Right lobe of liver (tissue), 6 donors: ENCODE data around the gene ZSCAN2. TPM values are rescaled to one million over a fixed set of nuclear protein-coding genes. Genes with fewer than 3 reads are reported as not detected.

ENCODE experiments used
- ATAC-seq, 4 donors: fragments of 200-7000 bp; cut with Tn5 transposase; one replicate each; pipeline ENCODE4 v1.9.1; 2020; ENCODE audit warnings: mild to moderate bottlenecking in 4 of 4, moderate library complexity in 4 of 4
- DNase-seq, 3 donors: peaks; one replicate each; pipeline ENCODE4 v3.0.0-alpha.2; 2020
- H3K27ac ChIP-seq, 3 donors: fragments of 200-600 bp; one replicate each; pipeline ENCODE4 v1.8.0; 2022
- H3K27me3 ChIP-seq, 2 donors: fragments of 200-600 bp; one replicate each; pipeline ENCODE4 v1.8.0; 2022
- H3K36me3 ChIP-seq, 4 donors: fragments of 200-600 bp; sonication (generic) in 1 of 4; one replicate each; pipeline versions ENCODE4 v1.5.1 to v1.8.0; 2017 to 2022; ENCODE audit warnings: control low read depth in 1 of 4
- H3K4me1 ChIP-seq, 4 donors: fragments of 200-600 bp; sonication (generic) in 1 of 4; one replicate each; pipeline versions ENCODE4 v1.5.1 to v1.8.0; 2017 to 2022; ENCODE audit warnings: control low read depth in 1 of 4
- H3K4me3 ChIP-seq, 3 donors: fragments of 200-600 bp; one replicate each; pipeline ENCODE4 v1.8.0; 2022
- H3K9me3 ChIP-seq, 4 donors: fragments of 200-600 bp; sonication (generic) in 1 of 4; one replicate each; pipeline versions ENCODE4 v1.5.1 to v1.8.0; 2017 to 2022; ENCODE audit warnings: control low read depth in 1 of 4
- POLR2A ChIP-seq: fragments of 450-650 bp; IDR thresholded peaks from one replicate; pipeline ENCODE4 v1.6.1; 2017; ENCODE audit warnings: antibody characterized with exemption, mild to moderate bottlenecking
- WGBS: methylation state at CpG from one replicate; pipeline ENCODE4 v1.1.6; 2018; ENCODE audit warnings: low coverage, low lambda C conversion rate; ENCODE audit not compliant: insufficient coverage; ENCODE audit errors: missing lambda C conversion rate; 5-methylcytosine and 5-hydroxymethylcytosine counted together
- intact Hi-C, 2 donors: fragments of 100-400 bp; cut with DNase I; formaldehyde crosslinking; loops; one replicate each; pipeline versions ENCODE4 v1.11.2 to v1.14.1; 2022
- total RNA-seq, 6 experiments: library from RNA; depleted of rRNA in 2 of 6; stranded (reverse); fragments of >200 nt in 2 of 6; fragmentation: NEBNext Ultra II Directional in 3 of 6; extraction: Animal tissue kit (Norgen Biotek cat#: 25700) in 3 of 6; gene quantifications; one replicate each; pipeline versions ENCODE4 v1.1.0 to v1.2.4, GENCODE V29; 2016 to 2023
- TF ChIP-seq, protein P1 (sequence below), 4 donors: fragments of 200-600 bp in 3 of 4; fragments of 450-650 bp in 1 of 4; IDR thresholded peaks; one replicate each; pipeline versions ENCODE4 v1.5.1 to v1.8.0; 2016 to 2022; ENCODE audit warnings: antibody characterized with exemption in 4 of 4, mild to moderate bottlenecking in 2 of 4
- donor health status: DM: no; HTN: yes; CAD: no.
- donor health status: DM: no; HTN: no; CAD: no.
- donor health status: DM: no; HTN: no; CAD: no.
- donor health status: DM: no; HTN: yes; CAD: no.
- donor health status: DM: no; HTN: yes; CAD: no.

Gene ZSCAN2
- total RNA-seq, 6 experiments from 2014 or later = 4.5 to 8.7 (median 6.8) TPM

DNA sequence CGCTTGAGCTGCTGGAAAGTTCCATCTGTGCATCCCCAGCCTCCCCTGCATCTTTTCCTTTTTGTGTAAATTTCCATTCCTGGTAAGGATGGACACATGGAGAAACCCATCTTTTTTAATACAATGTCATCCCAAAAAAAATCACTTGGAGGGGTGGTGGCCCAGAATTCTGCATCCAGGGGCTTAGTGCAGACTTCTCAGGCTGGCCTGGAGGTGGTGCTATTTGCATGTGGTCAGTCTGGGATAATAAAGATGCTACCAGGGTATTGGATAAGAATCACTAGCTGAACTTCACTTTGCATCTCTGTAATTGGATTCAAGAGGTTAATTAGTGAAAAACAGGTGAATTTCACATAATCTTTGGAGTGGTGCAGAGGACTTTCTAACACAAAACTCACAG is 1.8 kb upstream of the ZSCAN2 start:
- Histone ChIP-seq H3K36me3 (peaks cover 0 to 3% (median 0%) of the 10 kb centered on the region in 4 donors), H3K4me1 (peaks cover 0 to 14% (median 3%) of the 10 kb centered on the region in 4 donors), H3K4me3 (no peak overlapping the region), H3K9me3 (no peaks in the 10 kb centered on the region), H3K27ac (peak overlapping the region in 1 of 3 donors; percentile 14), H3K27me3 (no peaks in the 10 kb centered on the region)
- TF ChIP-seq, protein P1, sequence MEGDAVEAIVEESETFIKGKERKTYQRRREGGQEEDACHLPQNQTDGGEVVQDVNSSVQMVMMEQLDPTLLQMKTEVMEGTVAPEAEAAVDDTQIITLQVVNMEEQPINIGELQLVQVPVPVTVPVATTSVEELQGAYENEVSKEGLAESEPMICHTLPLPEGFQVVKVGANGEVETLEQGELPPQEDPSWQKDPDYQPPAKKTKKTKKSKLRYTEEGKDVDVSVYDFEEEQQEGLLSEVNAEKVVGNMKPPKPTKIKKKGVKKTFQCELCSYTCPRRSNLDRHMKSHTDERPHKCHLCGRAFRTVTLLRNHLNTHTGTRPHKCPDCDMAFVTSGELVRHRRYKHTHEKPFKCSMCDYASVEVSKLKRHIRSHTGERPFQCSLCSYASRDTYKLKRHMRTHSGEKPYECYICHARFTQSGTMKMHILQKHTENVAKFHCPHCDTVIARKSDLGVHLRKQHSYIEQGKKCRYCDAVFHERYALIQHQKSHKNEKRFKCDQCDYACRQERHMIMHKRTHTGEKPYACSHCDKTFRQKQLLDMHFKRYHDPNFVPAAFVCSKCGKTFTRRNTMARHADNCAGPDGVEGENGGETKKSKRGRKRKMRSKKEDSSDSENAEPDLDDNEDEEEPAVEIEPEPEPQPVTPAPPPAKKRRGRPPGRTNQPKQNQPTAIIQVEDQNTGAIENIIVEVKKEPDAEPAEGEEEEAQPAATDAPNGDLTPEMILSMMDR (IDR thresholded peaks at IDR 0.05) = peak; percentile 77 to 84 (median 81)
- TF ChIP-seq POLR2A = no peak
- 0% methylated on average over 1 of the region's 1 CpG for WGBS
- intact Hi-C loops = loop anchor here (5.0 to 10.0 kb wide), 3 partner anchors 43 to 336 kb away; no protein-coding TSS in a partner anchor
- peak in 2 of 3 donors; percentile 45 to 68 for DNase-seq
- ATAC-seq = peak; percentile 34 to 56 (median 46)

DNA sequence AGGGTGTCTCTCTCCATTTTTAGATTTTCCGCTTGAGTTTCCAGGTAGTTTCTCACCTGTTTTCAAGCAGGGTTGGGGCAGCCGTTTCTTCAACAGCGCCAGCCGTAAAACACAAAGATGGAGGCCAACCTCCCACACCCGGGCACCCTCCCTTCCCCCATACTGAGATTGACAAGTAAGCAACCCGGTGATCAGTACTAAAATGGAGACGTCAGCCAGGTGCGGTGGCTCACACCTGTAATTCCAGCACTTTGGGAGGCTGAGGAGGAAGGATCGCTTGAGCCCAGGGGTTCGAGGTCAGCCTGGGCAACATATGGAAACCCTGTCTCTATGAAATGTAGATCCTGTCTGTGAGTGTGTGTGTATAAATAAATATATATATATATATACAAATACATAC is 903 bp upstream of the ZSCAN2 start:
- no peak for ATAC-seq
- TF ChIP-seq, protein P1 (IDR thresholded peaks at IDR 0.05) = no peak
- TF ChIP-seq POLR2A = no peak
- peaks cover 0 to 3% (median 0%) of the 10 kb centered on the region in 4 donors for H3K36me3 ChIP-seq
- WGBS = 49% methylated on average over 9 of the region's 10 CpGs
- H3K4me1 ChIP-seq = peaks cover 0 to 15% (median 3%) of the 10 kb centered on the region in 4 donors
- H3K27ac ChIP-seq = no peak overlapping the region
- intact Hi-C loops = loop anchor here (5.0 to 10.0 kb wide), 4 partner anchors 42 to 335 kb away; no protein-coding TSS in a partner anchor
- DNase-seq = peak in 1 of 3 donors; percentile 37
- no peaks in the 10 kb centered on the region for H3K9me3 ChIP-seq
- H3K4me3 ChIP-seq = peak overlapping the region in 1 of 3 donors; percentile 90
- no peaks in the 10 kb centered on the region for H3K27me3 ChIP-seq

DNA sequence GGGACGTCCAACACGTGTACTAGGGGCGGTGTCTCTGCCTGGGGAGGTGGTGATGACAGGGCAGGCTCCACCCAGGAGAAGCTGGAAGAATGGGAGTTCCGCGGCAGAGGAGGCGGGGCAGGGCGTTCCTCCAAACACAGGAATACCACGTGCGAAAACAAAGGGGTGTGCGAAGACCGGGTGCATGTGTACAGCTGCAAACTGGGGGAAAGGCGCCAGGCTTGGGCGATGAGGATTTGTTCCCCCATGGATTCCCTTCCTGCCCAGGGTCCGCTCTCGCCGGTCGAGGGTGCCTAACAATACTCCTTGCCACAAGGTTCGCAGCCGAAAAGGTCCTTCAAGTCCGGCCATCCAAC is 500 bp upstream of the ZSCAN2 start:
- intact Hi-C loops = loop anchor here in 1 of 2 donors (5.0 kb wide), 1 partner anchor 277 kb away; no protein-coding TSS in a partner anchor
- peak overlapping the region; percentile 54 to 87 (median 75) for H3K27ac ChIP-seq
- H3K36me3 ChIP-seq = peaks cover 0 to 3% (median 0%) of the 10 kb centered on the region in 4 donors
- under 1% methylated on average over 13 of the region's 20 CpGs for WGBS
- peak; percentile 87 to 90 (median 88) for DNase-seq
- H3K4me3 ChIP-seq = peak overlapping the region; percentile 77 to 96 (median 90)
- peak; percentile 78 to 87 (median 80) for ATAC-seq
- peaks cover 0 to 17% (median 4%) of the 10 kb centered on the region in 4 donors for H3K4me1 ChIP-seq
- no peaks in the 10 kb centered on the region for H3K27me3 ChIP-seq
- H3K9me3 ChIP-seq = no peaks in the 10 kb centered on the region
- TF ChIP-seq POLR2A = no peak
- TF ChIP-seq, protein P1 (IDR thresholded peaks at IDR 0.05) = no peak

DNA sequence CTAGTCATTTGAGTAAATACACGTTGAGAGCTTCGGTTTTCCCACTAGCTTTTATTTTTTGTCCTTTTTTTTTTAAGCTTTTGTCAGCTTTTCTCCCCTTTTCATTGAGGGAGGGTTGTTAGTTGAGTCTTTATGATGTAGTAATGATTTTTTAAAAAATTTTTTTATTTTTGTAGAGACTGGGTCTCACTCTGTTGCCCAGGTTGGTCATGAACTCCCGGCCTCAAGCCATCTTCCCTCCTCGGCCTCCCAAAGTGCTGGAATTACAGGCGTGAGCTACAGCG is 688 bp downstream of the ZSCAN2 start:
- no peaks in the 10 kb centered on the region for H3K27me3 ChIP-seq
- H3K4me3 ChIP-seq = peak overlapping the region; percentile 77 to 96 (median 90)
- no peak for ATAC-seq
- no peaks in the 10 kb centered on the region for H3K9me3 ChIP-seq
- H3K27ac ChIP-seq = peak overlapping the region; percentile 54 to 87 (median 75)
- intact Hi-C loops = loop anchor here in 1 of 2 donors (5.0 kb wide), 1 partner anchor 276 kb away; no protein-coding TSS in a partner anchor
- peaks cover 0 to 3% (median 0%) of the 10 kb centered on the region in 4 donors for H3K36me3 ChIP-seq
- WGBS = 2% methylated on average over 6 of the region's 6 CpGs
- TF ChIP-seq POLR2A = no peak
- TF ChIP-seq, protein P1 (IDR thresholded peaks at IDR 0.05) = no peak
- peaks cover 0 to 29% (median 9%) of the 10 kb centered on the region in 4 donors for H3K4me1 ChIP-seq
- no peak for DNase-seq
